Endothelial cell of umbilical vein (primary cell): ENCODE data around the gene LARGE1. TPM values are rescaled to one million over a fixed set of nuclear protein-coding genes. Genes with fewer than 3 reads are reported as not detected.

ENCODE experiments used
- BruUV-seq: library from RNA; stranded (reverse); fragments of 400-500 nt; replicated peaks from 2 replicates; lab custom pipeline; 2021; lab: Mats Ljungman, UMichigan
- CTCF ChIA-PET: fragments of 300-600, 350-600 bp; sonication (Branson Sonifier 250); formaldehyde crosslinking; loops from one replicate; lab custom pipeline; 2021; ENCODE audit warnings: antibody characterized with exemption, inconsistent platforms; lab: Charles Lee
- POLR2A ChIA-PET: fragments of 300-600, 350-600 bp; sonication (Branson Sonifier 250); formaldehyde crosslinking; loops from one replicate; lab custom pipeline; 2021; ENCODE audit warnings: antibody characterized with exemption, inconsistent platforms; lab: Charles Lee
- DNase-seq: peaks from one replicate; pipeline ENCODE4 v3.0.0-alpha.2; 2011; ENCODE audit warnings: low read depth, low spot score
- FAIRE-seq: peaks from 2 replicates; lab custom pipeline; 2011; peaks lifted over from hg19 to GRCh38; lab: Jason Lieb, UNC
- H2AFZ ChIP-seq: 2 replicates; pipeline ENCODE4 v1.6.0; 2012; ENCODE audit warnings: low read depth, low read length, control low read depth, inconsistent platforms
- H3K27ac ChIP-seq: 2 replicates; pipeline ENCODE4 v1.5.1; 2011; ENCODE audit warnings: low read depth, mild to moderate bottlenecking, control low read depth, low read length, moderate library complexity; ENCODE audit not compliant: insufficient read depth
- H3K27me3 ChIP-seq, 2 experiments: 2 replicates each; pipeline versions ENCODE4 v1.6.0 to v1.6.1; 2011; ENCODE audit warnings: low read length in 2 of 2, mixed read lengths in 1 of 2; ENCODE audit not compliant: control insufficient read depth in 2 of 2, insufficient read depth in 2 of 2
- H3K36me3 ChIP-seq, 2 experiments: 2 replicates in 1 of 2; 3 replicates in 1 of 2; pipeline ENCODE4 v1.5.1; 2011; ENCODE audit warnings: low read length in 2 of 2, mild to moderate bottlenecking in 1 of 2, moderate library complexity in 1 of 2; ENCODE audit not compliant: control insufficient read depth in 2 of 2, insufficient read depth in 2 of 2; ENCODE audit errors: extremely low read depth in 1 of 2
- H3K4me1 ChIP-seq: 3 replicates; pipeline ENCODE4 v1.5.1; 2011; ENCODE audit warnings: mild to moderate bottlenecking, low read length; ENCODE audit not compliant: control insufficient read depth, insufficient read depth; ENCODE audit errors: extremely low read depth
- H3K4me2 ChIP-seq: 2 replicates; pipeline ENCODE4 v1.6.1; 2011; ENCODE audit warnings: low read length, control low read depth, mixed read lengths; ENCODE audit not compliant: insufficient read depth
- H3K4me3 ChIP-seq, 3 experiments: fragments of 200-600 bp in 1 of 3; sonication (generic), shearing (Covaris generic) in 1 of 3; replicated peaks in 1 of 3; 2 replicates each; pipeline ENCODE4 v1.5.1; 2011 to 2016; ENCODE audit warnings: control low read depth in 3 of 3, low read length in 3 of 3, mild to moderate bottlenecking in 2 of 3, inconsistent platforms in 1 of 3, low read depth in 1 of 3, moderate library complexity in 1 of 3; ENCODE audit not compliant: insufficient read depth in 1 of 3
- H3K79me2 ChIP-seq: 2 replicates; pipeline ENCODE4 v1.6.0; 2012; ENCODE audit warnings: low read length, inconsistent platforms; ENCODE audit not compliant: control insufficient read depth, insufficient read depth
- H3K9ac ChIP-seq: replicated peaks from 2 replicates; pipeline ENCODE3; 2011; ENCODE audit warnings: low read length, control low read depth; ENCODE audit not compliant: insufficient read depth; ENCODE audit errors: extremely low read depth
- H3K9me1 ChIP-seq: replicated peaks from 3 replicates; pipeline ENCODE4 v1.6.0; 2011; ENCODE audit warnings: mild to moderate bottlenecking, low read length; ENCODE audit not compliant: control insufficient read depth, insufficient read depth; ENCODE audit errors: extremely low read depth
- H3K9me3 ChIP-seq: replicated peaks from 2 replicates; pipeline ENCODE4 v1.5.1; 2012; ENCODE audit warnings: low read length, inconsistent platforms; ENCODE audit not compliant: control insufficient read depth, insufficient read depth
- H4K20me1 ChIP-seq: replicated peaks from 2 replicates; pipeline ENCODE3; 2011; ENCODE audit warnings: mild to moderate bottlenecking, low read length; ENCODE audit not compliant: control insufficient read depth, insufficient read depth; ENCODE audit errors: extremely low read depth
- CTCF ChIP-seq, 2 donors: IDR thresholded peaks; 1 replicate in 1 of 2; 2 replicates in 1 of 2; pipeline ENCODE4 v1.5.1; 2011; ENCODE audit warnings: low read length in 2 of 2, mild to moderate bottlenecking in 2 of 2, moderate library complexity in 2 of 2, control low read depth in 1 of 2, inconsistent platforms in 1 of 2, low read depth in 1 of 2; ENCODE audit not compliant: insufficient read depth in 1 of 2; ENCODE audit errors: extremely low read depth in 1 of 2
- EZH2 ChIP-seq: IDR thresholded peaks from 2 replicates; pipeline ENCODE4 v1.6.1; 2012; ENCODE audit warnings: borderline replicate concordance, low read depth, mild to moderate bottlenecking, moderate library complexity, low read length, inconsistent platforms; ENCODE audit not compliant: severe bottlenecking
- FOS ChIP-seq: IDR thresholded peaks from 2 replicates; pipeline ENCODE4 v1.6.1; 2011; ENCODE audit warnings: mild to moderate bottlenecking, low read length, moderate library complexity, borderline replicate concordance; ENCODE audit not compliant: insufficient read depth
- GATA2 ChIP-seq: IDR thresholded peaks from 2 replicates; pipeline ENCODE4 v1.7.0; 2011; ENCODE audit warnings: low read depth, mild to moderate bottlenecking, moderate library complexity, mixed read lengths, low read length; ENCODE audit not compliant: insufficient read length, insufficient read depth
- JUN ChIP-seq: IDR thresholded peaks from 2 replicates; pipeline ENCODE4 v1.6.1; 2011; ENCODE audit warnings: borderline replicate concordance, low read depth; ENCODE audit not compliant: insufficient read length, insufficient read depth
- MAX ChIP-seq: IDR thresholded peaks from 2 replicates; pipeline ENCODE4 v1.6.1; 2011; ENCODE audit not compliant: insufficient read depth, insufficient read length
- MYC ChIP-seq: IDR thresholded peaks from one replicate; pipeline ENCODE4 v1.6.1; 2011; ENCODE audit warnings: mild to moderate bottlenecking, low read depth, low read length
- POLR2A ChIP-seq: IDR thresholded peaks from 2 replicates; pipeline ENCODE4 v1.6.1; 2012; ENCODE audit warnings: low read depth, mild to moderate bottlenecking, control low read depth, low read length
- POLR2AphosphoS5 ChIP-seq: IDR thresholded peaks from 2 replicates; pipeline ENCODE4 v1.6.1; 2012; ENCODE audit warnings: low read depth, mild to moderate bottlenecking, control low read depth, low read length, moderate library complexity; ENCODE audit not compliant: insufficient read depth
- dilution Hi-C: fragments of 300-500 bp; cut with MboI; formaldehyde crosslinking; loops from one replicate; pipeline ENCODE4 v1.15.0; 2019; ENCODE audit warnings: low sequenced_read_pairs; ENCODE audit not compliant: extremely low pct_ligation_motif_present
- intact Hi-C: fragments of 100-400 bp; cut with micrococcal nuclease; formaldehyde crosslinking; loops from one replicate; pipeline ENCODE4 v1.10.0; 2022
- polyA plus RNA-seq, 4 experiments: library from polyadenylated mRNA; depleted of rRNA in 3 of 4; stranded (reverse) in 3 of 4; unstranded in 1 of 4; fragments of >200 nt; gene quantifications; 2 replicates each; pipeline versions ENCODE4 v1.2.1 to v1.2.3, GENCODE V29; 2011 to 2012; ENCODE audit warnings: missing spikeins in 1 of 4
- total RNA-seq: library from RNA; stranded (reverse); gene quantifications from 2 replicates; pipeline ENCODE4 v1.2.3, GENCODE V29; 2021

Gene LARGE1
- total and polyA plus RNA-seq, 2 donors (not counting 3 experiments of a cell fraction or from before 2014, with no cell fraction given) = 0.95 to 4.4 TPM

DNA sequence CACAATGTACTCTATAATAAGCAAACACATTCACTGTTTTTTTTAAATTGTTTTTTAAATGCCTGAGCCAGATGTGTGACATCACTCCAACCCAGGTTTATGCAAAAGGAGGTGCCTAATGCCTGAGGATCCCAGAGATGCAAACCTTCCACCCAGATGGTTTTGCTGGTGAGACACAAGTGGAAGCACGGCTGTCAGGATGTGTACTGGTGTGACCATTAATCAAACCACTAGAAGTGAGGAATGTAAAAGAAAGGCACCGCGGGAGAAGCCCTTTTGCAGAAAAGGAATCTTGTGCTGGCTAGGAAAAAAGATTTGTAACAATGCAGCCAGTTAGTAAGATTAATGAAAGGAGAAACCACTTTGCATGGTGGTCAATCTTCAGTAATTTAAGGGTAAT lies 407.4 kb downstream of the LARGE1 start:
- H3K9ac ChIP-seq = no peak overlapping the region
- FAIRE-seq = no peak
- no peaks in the 10 kb centered on the region for H3K79me2 ChIP-seq
- ChIA-PET CTCF (no interaction called here), POLR2A (no interaction called here)
- dilution Hi-C loops (no loop called here), intact Hi-C loops (no loop called here)
- no peak overlapping the region for H2AFZ ChIP-seq
- BruUV-seq = no TSS peak
- no peak for TF ChIP-seq CTCF (IDR thresholded peaks at IDR 0.05; ENCODE audit: extremely low read depth in 1 of 2, insufficient read depth in 1 of 2, low read depth in 1 of 2, low read length in 2 of 2)
- TF ChIP-seq MAX = no peak
- TF ChIP-seq JUN = no peak
- no peak for TF ChIP-seq GATA2
- no peak for TF ChIP-seq EZH2
- TF ChIP-seq FOS = no peak
- TF ChIP-seq MYC = no peak
- no peak for TF ChIP-seq POLR2AphosphoS5
- TF ChIP-seq POLR2A = no peak
- H3K4me2 ChIP-seq = no peak overlapping the region
- H3K9me1 ChIP-seq = no peaks in the 10 kb centered on the region
- H3K36me3 ChIP-seq = no peaks in the 10 kb centered on the region
- no peak for DNase-seq
- no peak overlapping the region for H3K4me3 ChIP-seq
- no peak overlapping the region for H3K27ac ChIP-seq
- H3K4me1 ChIP-seq = no peaks in the 10 kb centered on the region
- H3K27me3 ChIP-seq = no peaks in the 10 kb centered on the region
- H3K9me3 ChIP-seq = no peaks in the 10 kb centered on the region
- H4K20me1 ChIP-seq = no peaks in the 10 kb centered on the region
